HepG2 (cell line): ENCODE results near the gene U2AF2. TPM values are rescaled to one million over a fixed set of nuclear protein-coding genes. Genes with fewer than 3 reads are reported as not detected.

ENCODE experiments used
- ATAC-seq: fragments of 200-7000 bp; cut with Tn5 transposase; 3 replicates; pipeline ENCODE4 v1.9.1; 2020; ENCODE audit warnings: mild to moderate bottlenecking, moderate library complexity
- BruUV-seq: library from RNA; stranded (reverse); fragments of 400-500 nt; replicated peaks from 2 replicates; lab custom pipeline; 2021; lab: Mats Ljungman, UMichigan
- CTCF ChIA-PET: fragments of 300-600 bp; formaldehyde crosslinking; extraction: SDS; loops from one replicate; lab custom pipeline; 2021; ENCODE audit warnings: low total read pairs, inconsistent platforms, low intra/inter-chr PET ratio; lab: Yijun Ruan, JAX
- POLR2A ChIA-PET: fragments of 350-600 bp; sonication (Branson Sonifier 250); formaldehyde crosslinking; loops from one replicate; lab custom pipeline; 2020; ENCODE audit warnings: antibody characterized with exemption, inconsistent platforms; lab: Yijun Ruan, JAX
- DNase-seq: peaks from one replicate; pipeline ENCODE4 v3.0.0-alpha.2; 2015; ENCODE audit warnings: low spot score
- FAIRE-seq: peaks from 3 replicates; lab custom pipeline; 2011; peaks lifted over from hg19 to GRCh38; lab: Jason Lieb, UNC
- H2AFZ ChIP-seq: one replicate; pipeline ENCODE4 v1.6.1; 2011; ENCODE audit warnings: low read length, inconsistent platforms
- H3K27ac ChIP-seq: fragments of 300-600 bp; 3 replicates; pipeline ENCODE4 v1.8.0; 2011; ENCODE audit warnings: mixed run types, mild to moderate bottlenecking, mixed read lengths, low read length, inconsistent platforms; ENCODE audit not compliant: insufficient read depth; ENCODE audit errors: extremely low read length
- H3K27me3 ChIP-seq, 2 experiments: fragments of 200-600 bp in 1 of 2; 2 replicates in 1 of 2; 3 replicates in 1 of 2; pipeline versions ENCODE4 v1.6.0 to v1.8.0; 2011; ENCODE audit warnings: low read length in 2 of 2, mild to moderate bottlenecking in 2 of 2, moderate library complexity in 2 of 2, inconsistent platforms in 1 of 2; ENCODE audit not compliant: insufficient read depth in 2 of 2, control insufficient read depth in 1 of 2
- H3K36me3 ChIP-seq, 2 experiments: fragments of 200-600 bp in 1 of 2; replicated peaks in 1 of 2; 2 replicates in 1 of 2; 3 replicates in 1 of 2; pipeline versions ENCODE4 v1.5.1 to v1.8.0; 2011; ENCODE audit warnings: low read length in 2 of 2, inconsistent platforms in 1 of 2; ENCODE audit not compliant: insufficient read depth in 2 of 2, control insufficient read depth in 1 of 2
- H3K4me1 ChIP-seq: 2 replicates; pipeline ENCODE4 v1.5.1; 2012; ENCODE audit warnings: low read length, inconsistent platforms; ENCODE audit not compliant: insufficient read depth
- H3K4me2 ChIP-seq: 2 replicates; pipeline ENCODE4 v1.6.0; 2011; ENCODE audit warnings: low read depth, low read length, inconsistent platforms
- H3K4me3 ChIP-seq, 3 experiments: fragments of 200-600 bp in 1 of 3; sonication (generic), shearing (Covaris generic) in 1 of 3; replicated peaks in 1 of 3; 2 replicates each; pipeline ENCODE4 v1.5.1; 2011 to 2016; ENCODE audit warnings: low read length in 3 of 3, inconsistent platforms in 2 of 3, low read depth in 2 of 3, mild to moderate bottlenecking in 2 of 3, control low read depth in 1 of 3, mixed read lengths in 1 of 3; ENCODE audit not compliant: insufficient read depth in 1 of 3
- H3K79me2 ChIP-seq: one replicate; pipeline ENCODE4 v1.6.1; 2011; ENCODE audit warnings: low read length, inconsistent platforms; ENCODE audit not compliant: insufficient read depth
- H3K9ac ChIP-seq: 2 replicates; pipeline ENCODE4 v1.6.0; 2011; ENCODE audit warnings: mild to moderate bottlenecking, low read depth, low read length, inconsistent platforms; ENCODE audit not compliant: insufficient read depth
- H3K9me3 ChIP-seq: 2 replicates; pipeline ENCODE4 v1.5.1; 2012; ENCODE audit warnings: mild to moderate bottlenecking, low read length
- H4K20me1 ChIP-seq: 2 replicates; pipeline ENCODE4 v1.6.0; 2011; ENCODE audit warnings: inconsistent platforms, mild to moderate bottlenecking, low read length, moderate library complexity; ENCODE audit not compliant: insufficient read depth
- BRD4 ChIP-seq: sonication (generic); formaldehyde crosslinking; IDR thresholded peaks from 2 replicates; pipeline ENCODE4 v1.4.0; 2020; ENCODE audit warnings: missing genetic modification reagents
- FOXA3 ChIP-seq: IDR thresholded peaks from 2 replicates; pipeline ENCODE4 v1.6.1; 2016; ENCODE audit warnings: missing genetic modification reagents, missing compliant biosample characterization
- HES4 ChIP-seq: sonication (generic); formaldehyde crosslinking; IDR thresholded peaks from 2 replicates; pipeline ENCODE4 v1.9.0; 2021; ENCODE audit warnings: mild to moderate bottlenecking, missing genetic modification reagents, borderline replicate concordance
- HMGXB4 ChIP-seq, 2 experiments: sonication (generic) in 1 of 2; formaldehyde crosslinking in 1 of 2; IDR thresholded peaks; 2 replicates each; pipeline versions ENCODE4 v1.4.0 to v1.6.1; 2018 to 2020; ENCODE audit warnings: missing genetic modification reagents in 2 of 2, borderline replicate concordance in 1 of 2, low read depth in 1 of 2, mild to moderate bottlenecking in 1 of 2, missing biosample characterization in 1 of 2
- MED8 ChIP-seq: sonication (generic); formaldehyde crosslinking; IDR thresholded peaks from 2 replicates; pipeline ENCODE4 v1.8.1; 2023; ENCODE audit warnings: mild to moderate bottlenecking, missing genetic modification reagents; ENCODE audit not compliant: insufficient replicate concordance
- PATZ1 ChIP-seq: sonication (generic); formaldehyde crosslinking; IDR thresholded peaks from 2 replicates; pipeline ENCODE4 v1.4.0; 2020; ENCODE audit warnings: missing genetic modification reagents
- RXRB ChIP-seq: IDR thresholded peaks from 2 replicates; pipeline ENCODE4 v1.6.1; 2016; ENCODE audit warnings: borderline replicate concordance, missing genetic modification reagents, missing compliant biosample characterization
- SMAD1 ChIP-seq: sonication (generic); formaldehyde crosslinking; IDR thresholded peaks from 2 replicates; pipeline ENCODE4 v1.4.0; 2020; ENCODE audit warnings: missing genetic modification reagents, low read depth, mild to moderate bottlenecking, borderline replicate concordance
- SNRNP70 ChIP-seq: fragments of 200-400 bp; formaldehyde crosslinking; IDR thresholded peaks from 2 replicates; pipeline ENCODE4 v1.6.1; 2017; ENCODE audit warnings: mild to moderate bottlenecking, low read depth, low read length, moderate library complexity
- SRY ChIP-seq: sonication (generic); formaldehyde crosslinking; IDR thresholded peaks from 2 replicates; pipeline ENCODE4 v1.8.0; 2022; ENCODE audit warnings: mild to moderate bottlenecking, missing genetic modification reagents
- TGIF2 ChIP-seq: IDR thresholded peaks from 2 replicates; pipeline ENCODE4 v1.6.1; 2016; ENCODE audit warnings: control low read depth, missing compliant biosample characterization
- U2AF1 ChIP-seq: fragments of 200-400 bp; formaldehyde crosslinking; optimal IDR thresholded peaks from 2 replicates; pipeline ENCODE3; 2017; ENCODE audit warnings: mild to moderate bottlenecking, low read depth, low read length
- ZBTB3 ChIP-seq: sonication (generic); formaldehyde crosslinking; IDR thresholded peaks from 2 replicates; pipeline ENCODE4 v1.4.0; 2020; ENCODE audit warnings: low read depth, mild to moderate bottlenecking, moderate library complexity, missing genetic modification reagents, borderline replicate concordance
- ZNF382 ChIP-seq: sonication (generic); formaldehyde crosslinking; IDR thresholded peaks from 2 replicates; pipeline ENCODE4 v1.5.0; 2020; ENCODE audit warnings: missing genetic modification reagents, mild to moderate bottlenecking, borderline replicate concordance
- ZNF446 ChIP-seq: sonication (generic); formaldehyde crosslinking; IDR thresholded peaks from 2 replicates; pipeline ENCODE4 v1.5.0; 2020; ENCODE audit warnings: mild to moderate bottlenecking, missing genetic modification reagents
- ZNF761 ChIP-seq: sonication (generic); formaldehyde crosslinking; conservative IDR thresholded peaks from 2 replicates; pipeline ENCODE4 v1.4.0; 2020; ENCODE audit warnings: mild to moderate bottlenecking, missing genetic modification reagents
- WGBS: methylation state at CpG from one replicate; pipeline ENCODE4 v1.1.6; 2017; ENCODE audit warnings: low lambda C conversion rate; 5-methylcytosine and 5-hydroxymethylcytosine counted together
- in situ Hi-C: cut with HindIII; loops from 2 replicates; pipeline ENCODE4 v1.10.0; 2017; ENCODE audit warnings: low pct_unique_long_range_greater_than_20kb; ENCODE audit not compliant: extremely low pct_ligation_motif_present
- intact Hi-C: fragments of 100-400 bp; cut with micrococcal nuclease; formaldehyde crosslinking; loops from one replicate; pipeline ENCODE4 v1.10.0; 2022; ENCODE audit not compliant: unreplicated experiment
- polyA plus RNA-seq, 8 experiments: library from polyadenylated mRNA; depleted of rRNA in 3 of 8; stranded (reverse) in 7 of 8; unstranded in 1 of 8; fragments of >200 nt; fragmentation: Illumina TruSeq in 4 of 8; extraction: Trizol in 4 of 8; gene quantifications; 2 replicates each; pipeline versions ENCODE4 v1.2.1 to v1.2.3, GENCODE V29; 2011 to 2016; ENCODE audit warnings: low read depth in 4 of 8, missing spikeins in 1 of 8, mixed read lengths in 1 of 8; ENCODE audit not compliant: insufficient read depth in 1 of 8
- total RNA-seq, 5 experiments: library from RNA; depleted of rRNA; stranded (reverse); fragments of >200 nt; fragmentation: Illumina TruSeq; extraction: Trizol; gene quantifications; 2 replicates each; pipeline ENCODE4 v1.2.3, GENCODE V29; 2016; ENCODE audit warnings: low read depth in 1 of 5

U2AF2 gene
- total and polyA plus RNA-seq, 2 of the 13 experiments (the other 11 are each of a cell fraction or from before 2014, with no cell fraction given): 84.3 to 124 TPM

GRCh38 chr19:55647732-55648584 is 6.9 kb upstream of the U2AF2 start, which contains the start of gene CCDC106:
Gene CCDC106, plus strand, starts transcription at chr19:55648212. Its CDS starts 835 bp downstream, at chr19:55649047.
- H3K9me3 ChIP-seq: no peaks in the 10 kb centered on the region
- intact Hi-C loops (no loop called here), in situ Hi-C loops (no loop called here)
- peaks cover 0 to 10% of the 10 kb centered on the region in 2 experiments; a peak in 2 of 5 replicates for H3K36me3 ChIP-seq
- WGBS: 25% methylated on average over 5 of the region's 87 CpGs
- FAIRE-seq (peak; percentile 18), ATAC-seq (peak; percentile 52), DNase-seq (peak; percentile 55)
- peak within 1 kb of the TSS; percentile 82 for H3K4me2 ChIP-seq
- no peak within 1 kb of the TSS for H2AFZ ChIP-seq
- H3K27me3 ChIP-seq: no peaks in the 10 kb centered on the region; a peak in 1 of 5 replicates
- CTCF ChIA-PET: no interaction called here
- H3K79me2 ChIP-seq: peaks cover 28% of the 10 kb centered on the region
- H4K20me1 ChIP-seq: no peaks in the 10 kb centered on the region
- peak within 1 kb of the TSS; percentile 78 to 96 (median 96) for H3K4me3 ChIP-seq
- peak within 1 kb of the TSS; percentile 86 for H3K9ac ChIP-seq
- POLR2A ChIA-PET: interaction anchor here (0.7 to 1.1 kb wide), 5 partner anchors 9 to 186 kb away, joined by 3 to 5 read pairs (median 4); partner anchors contain the start of gene ZNF628
- BruUV-seq: no TSS peak
- H3K4me1 ChIP-seq: peaks cover 47% of the 10 kb centered on the region
- H3K27ac ChIP-seq: peak within 1 kb of the TSS; percentile 76
- TF ChIP-seq ZNF382 (CRISPR knock-in tag): no peak
- TF ChIP-seq SMAD1 (CRISPR knock-in tag): 0 out of 2 replicates have a peak, but pooled peaks have one; percentile 47
- TF ChIP-seq ZBTB3 (CRISPR knock-in tag): no peak
- TF ChIP-seq BRD4 (CRISPR knock-in tag): peak; percentile 26; the same call in 1 of the 2 replicates
- TF ChIP-seq HMGXB4 (CRISPR knock-in tag; IDR thresholded peaks at IDR 0.05; ENCODE audit: borderline replicate concordance in 1 of 2, low read depth in 1 of 2): peak; percentile 45 to 65
- peak; percentile 33; the same call in 1 of the 2 replicates for TF ChIP-seq ZNF446 (CRISPR knock-in tag)
- 0 out of 2 replicates have a peak, but pooled peaks have one; percentile 6 for TF ChIP-seq FOXA3
- no peak for TF ChIP-seq MED8 (CRISPR knock-in tag)
- TF ChIP-seq SRY (CRISPR knock-in tag): no peak
- TF ChIP-seq TGIF2: no peak
- no peak for TF ChIP-seq ZNF761 (CRISPR knock-in tag)
- no peak for TF ChIP-seq RXRB (CRISPR knock-in tag)
- no peak for TF ChIP-seq SNRNP70
- TF ChIP-seq HES4 (CRISPR knock-in tag): peak; percentile 74; the same call in 1 of the 2 replicates
- TF ChIP-seq U2AF1: no peak
- peak; percentile 93 for TF ChIP-seq PATZ1
